Fibroblast of lung (primary cell): ENCODE measurements around the gene PSMA4. TPM values are rescaled to one million over a fixed set of nuclear protein-coding genes. Genes with fewer than 3 reads are reported as not detected.
"Not testable (repeated sequence)": the region's sequence is repeated elsewhere in the genome, so short reads cannot be mapped to it uniquely, and the experiment has no call there.

Source experiments
- DNase-seq, 2 donors: peaks; one replicate each; pipeline versions ENCODE4 v3.0.0 to v3.0.0-alpha.2; 2010; ENCODE audit warnings: low read depth in 2 of 2
- H2AFZ ChIP-seq: 2 replicates; pipeline ENCODE4 v1.5.1; 2012; ENCODE audit warnings: low read length, control low read depth, inconsistent platforms
- H3K27ac ChIP-seq: 2 replicates; pipeline ENCODE4 v1.5.1; 2011; ENCODE audit warnings: low read length, control low read depth; ENCODE audit not compliant: insufficient read depth
- H3K27me3 ChIP-seq: 2 replicates; pipeline ENCODE4 v1.5.1; 2011; ENCODE audit warnings: mild to moderate bottlenecking, low read length; ENCODE audit not compliant: control insufficient read depth, insufficient read depth
- H3K36me3 ChIP-seq: 2 replicates; pipeline ENCODE4 v1.5.1; 2011; ENCODE audit warnings: low read length; ENCODE audit not compliant: control insufficient read depth, insufficient read depth
- H3K4me1 ChIP-seq: 2 replicates; pipeline ENCODE4 v1.5.1; 2011; ENCODE audit warnings: low read length; ENCODE audit not compliant: control insufficient read depth, insufficient read depth; ENCODE audit errors: extremely low read depth
- H3K4me2 ChIP-seq: 2 replicates; pipeline ENCODE4 v1.5.1; 2011; ENCODE audit warnings: low read length, control low read depth; ENCODE audit not compliant: insufficient read depth; ENCODE audit errors: extremely low read depth
- H3K4me3 ChIP-seq, 4 experiments: fragments of 200-600 bp in 1 of 4; sonication (generic) in 1 of 4; replicated peaks in 1 of 4; 2 replicates each; pipeline ENCODE4 v1.5.1; 2011 to 2016; ENCODE audit warnings: low read length in 4 of 4, low read depth in 3 of 4, mild to moderate bottlenecking in 3 of 4, control low read depth in 2 of 4, inconsistent platforms in 1 of 4, mixed read lengths in 1 of 4; ENCODE audit not compliant: insufficient read depth in 1 of 4; ENCODE audit errors: control extremely low read depth in 1 of 4
- H3K79me2 ChIP-seq: 2 replicates; pipeline ENCODE4 v1.5.1; 2012; ENCODE audit warnings: mild to moderate bottlenecking, low read length, inconsistent platforms; ENCODE audit not compliant: control insufficient read depth, insufficient read depth
- H3K9ac ChIP-seq: 2 replicates; pipeline ENCODE4 v1.5.1; 2011; ENCODE audit warnings: mild to moderate bottlenecking, low read length, control low read depth; ENCODE audit not compliant: insufficient read depth
- H3K9me3 ChIP-seq: 2 replicates; pipeline ENCODE4 v1.5.1; 2012; ENCODE audit warnings: low read depth, low read length; ENCODE audit not compliant: control insufficient read depth, insufficient read depth
- H4K20me1 ChIP-seq: 2 replicates; pipeline ENCODE4 v1.5.1; 2011; ENCODE audit warnings: low read length; ENCODE audit not compliant: control insufficient read depth, insufficient read depth; ENCODE audit errors: extremely low read depth
- CTCF ChIP-seq, 2 donors: IDR thresholded peaks in 1 of 2; conservative IDR thresholded peaks in 1 of 2; 1 replicate in 1 of 2; 2 replicates in 1 of 2; pipeline ENCODE4 v1.5.1; 2011 to 2012; ENCODE audit warnings: low read length in 2 of 2, control low read depth in 1 of 2, inconsistent platforms in 1 of 2, low read depth in 1 of 2, mild to moderate bottlenecking in 1 of 2
- EZH2 ChIP-seq: IDR thresholded peaks from 2 replicates; pipeline ENCODE4 v1.5.1; 2012; ENCODE audit warnings: low read length, control low read depth, mild to moderate bottlenecking; ENCODE audit errors: missing control alignments
- polyA plus RNA-seq, 2 donors: library from polyadenylated mRNA; depleted of rRNA in 1 of 2; stranded (reverse) in 1 of 2; unstranded in 1 of 2; fragments of >200 nt; gene quantifications; 2 replicates each; pipeline ENCODE4 v1.2.1, GENCODE V29; 2011 to 2012; ENCODE audit warnings: missing spikeins in 1 of 2
- total RNA-seq: library from RNA; depleted of rRNA; stranded (reverse); fragments of >200 nt; gene quantifications from 2 replicates; pipeline ENCODE4 v1.2.1, GENCODE V29; 2014

PSMA4 gene
- total and polyA plus RNA-seq, 2 donors (not counting 1 experiment from before 2014, with no cell fraction given) = 161 to 404 TPM

GRCh38 chr15:78552597-78552996 is 12.4 kb downstream of the PSMA4 start:
- Histone ChIP-seq H2AFZ (no peak overlapping the region), H3K9me3 (no peaks in the 10 kb centered on the region), H3K4me3 (no peak overlapping the region), H3K27me3 (no peaks in the 10 kb centered on the region), H4K20me1 (no peaks in the 10 kb centered on the region), H3K9ac (no peak overlapping the region), H3K4me1 (no peaks in the 10 kb centered on the region), H3K36me3 (peaks cover 7% of the 10 kb centered on the region), H3K4me2 (no peak overlapping the region), H3K79me2 (no peaks in the 10 kb centered on the region), H3K27ac (no peak overlapping the region)
- TF ChIP-seq CTCF (conservative IDR thresholded peaks at IDR 0.05 in 1 of 2, IDR thresholded peaks at IDR 0.05 in 1 of 2; ENCODE audit: low read depth in 1 of 2, low read length in 2 of 2) (no peak), EZH2 (no peak)
- DNase-seq = no peak

- not testable (repeated sequence) for H2AFZ ChIP-seq, H3K4me2 ChIP-seq, H3K79me2 ChIP-seq, H3K4me1 ChIP-seq, H3K9ac ChIP-seq, H3K36me3 ChIP-seq, DNase-seq, H3K4me3 ChIP-seq, H3K27me3 ChIP-seq, H3K9me3 ChIP-seq, H4K20me1 ChIP-seq, H3K27ac ChIP-seq
Observed at GRCh38 chr15:78560201-78560600, 20.0 kb downstream of the PSMA4 start.

- H4K20me1 ChIP-seq = no peaks in the 10 kb centered on the region
- H3K4me2 ChIP-seq = no peak overlapping the region
- H3K4me3 ChIP-seq = no peak overlapping the region
- DNase-seq = no peak
- no peak overlapping the region for H2AFZ ChIP-seq
- no peaks in the 10 kb centered on the region for H3K79me2 ChIP-seq
- H3K9me3 ChIP-seq = no peaks in the 10 kb centered on the region
- no peaks in the 10 kb centered on the region for H3K36me3 ChIP-seq
- H3K9ac ChIP-seq = no peak overlapping the region
- no peak for TF ChIP-seq EZH2
- no peak for TF ChIP-seq CTCF (conservative IDR thresholded peaks at IDR 0.05 in 1 of 2, IDR thresholded peaks at IDR 0.05 in 1 of 2; ENCODE audit: low read depth in 1 of 2, low read length in 2 of 2)
- peaks cover 5% of the 10 kb centered on the region for H3K27me3 ChIP-seq
- H3K27ac ChIP-seq = no peak overlapping the region
- H3K4me1 ChIP-seq = peaks cover 3% of the 10 kb centered on the region
Observed at GRCh38 chr15:78561490-78561889, 21.2 kb downstream of the PSMA4 start.

GRCh38 chr15:78563092-78563491 is 22.8 kb downstream of the PSMA4 start:
- no peaks in the 10 kb centered on the region for H3K36me3 ChIP-seq
- H3K9ac ChIP-seq = no peak overlapping the region

More at GRCh38 chr15:78563092-78563491, 22.8 kb downstream of the PSMA4 start:
- Histone ChIP-seq H3K4me2 (no peak overlapping the region), H3K27me3 (peaks cover 5% of the 10 kb centered on the region), H3K4me1 (peaks cover 3% of the 10 kb centered on the region), H2AFZ (no peak overlapping the region), H3K27ac (no peak overlapping the region), H4K20me1 (no peaks in the 10 kb centered on the region), H3K9me3 (no peaks in the 10 kb centered on the region), H3K79me2 (no peaks in the 10 kb centered on the region), H3K4me3 (no peak overlapping the region)
- no peak for TF ChIP-seq CTCF (conservative IDR thresholded peaks at IDR 0.05 in 1 of 2, IDR thresholded peaks at IDR 0.05 in 1 of 2; ENCODE audit: low read depth in 1 of 2, low read length in 2 of 2)
- TF ChIP-seq EZH2 = no peak
- no peak for DNase-seq
